ENCODE data around the gene SCAND1.

- TF ChIP-seq CTCF (IDR thresholded peaks at IDR 0.05; ENCODE audit: poor library complexity) (no peak), EZH2 (IDR thresholded peaks at IDR 0.05; ENCODE audit: borderline replicate concordance) (no peak)
Measured at GRCh38 chr20:35954907-35955251, 577 bp upstream of the SCAND1 start.
